ENCODE data around the gene TRAF4. TPM values are rescaled to one million over a fixed set of nuclear protein-coding genes. Genes with fewer than 3 reads are reported as not detected.

Gene TRAF4
- total and polyA plus RNA-seq, 2 donors (not counting 3 experiments of a cell fraction or from before 2014, with no cell fraction given) = 79.5 to 83.9 TPM

DNA sequence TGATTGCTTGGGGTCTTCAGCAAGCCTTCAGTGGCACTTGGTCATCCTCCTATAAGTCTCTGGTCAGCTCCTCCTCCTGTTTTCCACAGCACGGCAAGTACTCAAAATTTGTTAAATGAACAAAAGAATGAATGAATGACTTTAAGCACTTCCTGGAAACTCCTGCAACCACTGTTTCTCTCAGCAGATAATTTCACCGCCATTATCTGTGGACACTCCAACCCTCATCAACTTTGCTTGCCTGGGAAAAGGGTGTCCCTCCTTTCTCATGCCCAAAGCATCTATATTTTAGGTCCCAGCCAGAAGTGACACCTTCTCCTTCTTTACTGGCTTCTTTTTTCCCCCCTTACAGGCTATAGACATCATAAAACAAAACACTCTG is 36.5 kb upstream of the TRAF4 start:
- intact Hi-C loops (cut with micrococcal nuclease) = no loop called here

More for the DNA sequence above, 36.5 kb upstream of the TRAF4 start:
- H2AFZ ChIP-seq (ENCODE audit: low read depth, low read length) = no peak overlapping the region
- POLR2A ChIA-PET = no interaction called here
- CTCF ChIA-PET = no interaction called here
- DNase-seq (ENCODE audit: low read depth, low spot score) (no peak), FAIRE-seq (no peak)
- no peaks in the 10 kb centered on the region for H3K9me1 ChIP-seq (replicated peaks; ENCODE audit: control insufficient read depth, extremely low read depth, insufficient read depth, low read length)
- H3K27ac ChIP-seq (ENCODE audit: insufficient read depth, low read depth, low read length) = no peak overlapping the region
- no TSS peak for BruUV-seq (replicated peaks)
- H3K27me3 ChIP-seq (ENCODE audit: control insufficient read depth in 2 of 2, insufficient read depth in 2 of 2, low read length in 2 of 2) = no peaks in the 10 kb centered on the region
- peaks cover 3 to 21% of the 10 kb centered on the region in 2 experiments for H3K36me3 ChIP-seq (ENCODE audit: control insufficient read depth in 2 of 2, extremely low read depth in 1 of 2, insufficient read depth in 2 of 2, low read length in 2 of 2)
- H3K4me3 ChIP-seq (replicated peaks in 1 of 3; ENCODE audit: insufficient read depth in 1 of 3, low read depth in 1 of 3, low read length in 3 of 3) = no peak overlapping the region
- no peak for TF ChIP-seq POLR2A (IDR thresholded peaks at IDR 0.05; ENCODE audit: low read depth, low read length)
- no peak for TF ChIP-seq GATA2 (IDR thresholded peaks at IDR 0.05; ENCODE audit: insufficient read depth, insufficient read length, low read depth, low read length)
- no peak for TF ChIP-seq EZH2 (IDR thresholded peaks at IDR 0.05; ENCODE audit: borderline replicate concordance, low read depth, low read length, severe bottlenecking)
- no peak for TF ChIP-seq FOS (IDR thresholded peaks at IDR 0.05; ENCODE audit: borderline replicate concordance, insufficient read depth, low read length)
- no peak for TF ChIP-seq POLR2AphosphoS5 (IDR thresholded peaks at IDR 0.05; ENCODE audit: insufficient read depth, low read depth, low read length)
- TF ChIP-seq MYC (IDR thresholded peaks at IDR 0.05; ENCODE audit: low read depth, low read length) = no peak
- TF ChIP-seq MAX (IDR thresholded peaks at IDR 0.05; ENCODE audit: insufficient read depth, insufficient read length) = no peak
- TF ChIP-seq, protein P1, sequence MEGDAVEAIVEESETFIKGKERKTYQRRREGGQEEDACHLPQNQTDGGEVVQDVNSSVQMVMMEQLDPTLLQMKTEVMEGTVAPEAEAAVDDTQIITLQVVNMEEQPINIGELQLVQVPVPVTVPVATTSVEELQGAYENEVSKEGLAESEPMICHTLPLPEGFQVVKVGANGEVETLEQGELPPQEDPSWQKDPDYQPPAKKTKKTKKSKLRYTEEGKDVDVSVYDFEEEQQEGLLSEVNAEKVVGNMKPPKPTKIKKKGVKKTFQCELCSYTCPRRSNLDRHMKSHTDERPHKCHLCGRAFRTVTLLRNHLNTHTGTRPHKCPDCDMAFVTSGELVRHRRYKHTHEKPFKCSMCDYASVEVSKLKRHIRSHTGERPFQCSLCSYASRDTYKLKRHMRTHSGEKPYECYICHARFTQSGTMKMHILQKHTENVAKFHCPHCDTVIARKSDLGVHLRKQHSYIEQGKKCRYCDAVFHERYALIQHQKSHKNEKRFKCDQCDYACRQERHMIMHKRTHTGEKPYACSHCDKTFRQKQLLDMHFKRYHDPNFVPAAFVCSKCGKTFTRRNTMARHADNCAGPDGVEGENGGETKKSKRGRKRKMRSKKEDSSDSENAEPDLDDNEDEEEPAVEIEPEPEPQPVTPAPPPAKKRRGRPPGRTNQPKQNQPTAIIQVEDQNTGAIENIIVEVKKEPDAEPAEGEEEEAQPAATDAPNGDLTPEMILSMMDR (IDR thresholded peaks at IDR 0.05; ENCODE audit: extremely low read depth in 1 of 2, insufficient read depth in 1 of 2, low read depth in 1 of 2, low read length in 2 of 2) = no peak
- no peak for TF ChIP-seq JUN (IDR thresholded peaks at IDR 0.05; ENCODE audit: borderline replicate concordance, insufficient read depth, insufficient read length, low read depth)
- dilution Hi-C loops (cut with MboI; ENCODE audit: extremely low pct_ligation_motif_present, low sequenced_read_pairs) = no loop called here
- peaks cover 4% of the 10 kb centered on the region for H3K4me1 ChIP-seq (ENCODE audit: control insufficient read depth, extremely low read depth, insufficient read depth, low read length)
- no peaks in the 10 kb centered on the region for H3K79me2 ChIP-seq (ENCODE audit: control insufficient read depth, insufficient read depth, low read length)
- H3K9me3 ChIP-seq (replicated peaks; ENCODE audit: control insufficient read depth, insufficient read depth, low read length) = no peaks in the 10 kb centered on the region
- H3K4me2 ChIP-seq (ENCODE audit: insufficient read depth, low read length) = no peak overlapping the region
- H3K9ac ChIP-seq (replicated peaks; ENCODE audit: extremely low read depth, insufficient read depth, low read length) = no peak overlapping the region
- H4K20me1 ChIP-seq (replicated peaks; ENCODE audit: control insufficient read depth, extremely low read depth, insufficient read depth, low read length) = no peaks in the 10 kb centered on the region

All from endothelial cell of umbilical vein (primary cell).